ENCODE measurements around the gene RNF115. TPM values are rescaled to one million over a fixed set of nuclear protein-coding genes. Genes with fewer than 3 reads are reported as not detected.
A peak's percentile ranks its signal among the peaks of the same experiment; 100 is the strongest.
"Not testable (repeated sequence)": the region's sequence is repeated elsewhere in the genome, so short reads cannot be mapped to it uniquely, and the experiment has no call there.

RNF115 gene
- total RNA-seq, 8 experiments from 2014 or later = 7.2 to 18.7 (median 16.3) TPM

- ATAC-seq (replicated peaks in 6 of 8) = no peak
- WGBS, 10 experiments = 79 to 100% (median 96%) methylated on average over 1 to 3 of the region's 3 CpGs; no CpG with 5 or more reads in 3 of the 10 experiments
- Histone ChIP-seq H3K4me1 (replicated peaks in 1 of 2) (peaks cover 2 to 9% of the 10 kb centered on the region in 2 donors), H3K4me3 (no peak overlapping the region), H3K27ac (no peak overlapping the region)
- in situ Hi-C loops (cut with MboI; ENCODE audit: low pct_unique_long_range_greater_than_20kb in 2 of 9, low sequenced_read_pairs in 9 of 9, unreplicated experiment in 9 of 9) = no loop called here
Measured at GRCh38 chr1:145847827-145848226, 23.9 kb upstream of the RNF115 start.

GRCh38 chr1:145846201-145846612 lies 22.3 kb upstream of the RNF115 start:
- Histone ChIP-seq H3K27ac (peak overlapping the region in 1 of 2 donors; percentile 1), H3K4me1 (replicated peaks in 1 of 2) (peaks cover 2 to 9% of the 10 kb centered on the region in 2 donors), H3K4me3 (peak overlapping the region; percentile 30 to 44 (median 39))
- ATAC-seq (replicated peaks in 6 of 8) = peak; percentile 21 to 44 (median 30)
- WGBS, 10 experiments = 47 to 95% (median 71%) methylated on average over 1 to 3 of the region's 3 CpGs; no CpG with 5 or more reads in 5 of the 10 experiments
- in situ Hi-C loops (cut with MboI; ENCODE audit: low pct_unique_long_range_greater_than_20kb in 2 of 9, low sequenced_read_pairs in 9 of 9, unreplicated experiment in 9 of 9) = no loop called here

GRCh38 chr1:145845514-145846161 lies 21.7 kb upstream of the RNF115 start, which contains the start of gene NUDT17:
TSS of gene NUDT17 (plus strand) at chr1:145845630. CDS start at chr1:145845641, 11 bp downstream.
- Histone ChIP-seq H3K4me1 (replicated peaks in 1 of 2) (peaks cover 2 to 9% of the 10 kb centered on the region in 2 donors), H3K27ac (peak within 1 kb of the TSS in 1 of 2 donors; percentile 1), H3K4me3 (peak within 1 kb of the TSS; percentile 30 to 44 (median 39))
- peak; percentile 81 to 93 (median 90) for ATAC-seq (replicated peaks in 6 of 8)
- in situ Hi-C loops (cut with MboI; ENCODE audit: low pct_unique_long_range_greater_than_20kb in 2 of 9, low sequenced_read_pairs in 9 of 9, unreplicated experiment in 9 of 9) = no loop called here
- WGBS, 10 experiments = 0 to 17% (median 5%) methylated on average over 2 to 16 of the region's 50 CpGs; no CpG with 5 or more reads in 4 of the 10 experiments

GRCh38 chr1:145845144-145845513 lies 21.2 kb upstream of the RNF115 start:
- in situ Hi-C loops (cut with MboI; ENCODE audit: low pct_unique_long_range_greater_than_20kb in 2 of 9, low sequenced_read_pairs in 9 of 9, unreplicated experiment in 9 of 9) = no loop called here

GRCh38 chr1:145843031-145843430 lies 19.1 kb upstream of the RNF115 start:
- no peak overlapping the region for H3K4me3 ChIP-seq
- peaks cover 2 to 9% of the 10 kb centered on the region in 2 donors for H3K4me1 ChIP-seq (replicated peaks in 1 of 2)
- no peak overlapping the region for H3K27ac ChIP-seq
- ATAC-seq (replicated peaks in 6 of 8) = no peak
- 56 to 100% (median 80%) methylated on average over 1 to 3 of the region's 3 CpGs; no CpG with 5 or more reads in 1 of the 10 experiments for WGBS, 10 experiments
- in situ Hi-C loops (cut with MboI; ENCODE audit: low pct_unique_long_range_greater_than_20kb in 2 of 9, low sequenced_read_pairs in 9 of 9, unreplicated experiment in 9 of 9) = no loop called here

More at GRCh38 chr1:145845144-145845513, 21.2 kb upstream of the RNF115 start:
- H3K4me1 ChIP-seq (replicated peaks in 1 of 2) = peaks cover 2 to 9% of the 10 kb centered on the region in 2 donors
- no peak overlapping the region for H3K27ac ChIP-seq
- 0 to 19% (median 9%) methylated on average over 1 to 4 of the region's 4 CpGs; no CpG with 5 or more reads in 2 of the 10 experiments for WGBS, 10 experiments
- H3K4me3 ChIP-seq = peak overlapping the region; percentile 30 to 44 (median 39)
- peak; percentile 30 to 61 (median 43) for ATAC-seq (replicated peaks in 6 of 8)

- Histone ChIP-seq H3K4me1 (replicated peaks in 1 of 2) (no peaks in the 10 kb centered on the region), H3K4me3 (no peak overlapping the region), H3K27ac (no peak overlapping the region)
- in situ Hi-C loops (cut with MboI; ENCODE audit: low pct_unique_long_range_greater_than_20kb in 2 of 9, low sequenced_read_pairs in 9 of 9, unreplicated experiment in 9 of 9) = no loop called here
- WGBS, 10 experiments = 88 to 100% (median 100%) methylated on average over 1 of the region's 1 CpG; no CpG with 5 or more reads in 1 of the 10 experiments
- ATAC-seq (replicated peaks in 6 of 8) = no peak
Measured at GRCh38 chr1:145837656-145838055, 13.8 kb upstream of the RNF115 start.

GRCh38 chr1:145830810-145831209 lies 6.9 kb upstream of the RNF115 start:
- WGBS, 10 experiments = 76 to 100% (median 100%) methylated on average over 2 of the region's 2 CpGs; no CpG with 5 or more reads in 4 of the 10 experiments
- H3K4me3 ChIP-seq; H3K27ac ChIP-seq; H3K4me1 ChIP-seq (replicated peaks in 1 of 2); ATAC-seq (replicated peaks in 6 of 8); in situ Hi-C loops (cut with MboI; ENCODE audit: low pct_unique_long_range_greater_than_20kb in 2 of 9, low sequenced_read_pairs in 9 of 9, unreplicated experiment in 9 of 9): not testable (repeated sequence)

- no peak overlapping the region for H3K4me3 ChIP-seq
- no peak for ATAC-seq (replicated peaks in 6 of 8)
- in situ Hi-C loops (cut with MboI; ENCODE audit: low pct_unique_long_range_greater_than_20kb in 2 of 9, low sequenced_read_pairs in 9 of 9, unreplicated experiment in 9 of 9) = no loop called here
- no peak overlapping the region for H3K27ac ChIP-seq
- peaks cover 4 to 12% of the 10 kb centered on the region in 2 donors for H3K4me1 ChIP-seq (replicated peaks in 1 of 2)
Measured at GRCh38 chr1:145828367-145829026, 4.6 kb upstream of the RNF115 start.

GRCh38 chr1:145827966-145828365 lies 4.1 kb upstream of the RNF115 start:
- no peak for ATAC-seq (replicated peaks in 6 of 8)
- Histone ChIP-seq H3K4me3 (no peak overlapping the region), H3K27ac (no peak overlapping the region), H3K4me1 (replicated peaks in 1 of 2) (peaks cover 4 to 12% of the 10 kb centered on the region in 2 donors)
- in situ Hi-C loops (cut with MboI; ENCODE audit: low pct_unique_long_range_greater_than_20kb in 2 of 9, low sequenced_read_pairs in 9 of 9, unreplicated experiment in 9 of 9) = no loop called here

- ATAC-seq (replicated peaks in 6 of 8) = no peak
- in situ Hi-C loops (cut with MboI; ENCODE audit: low pct_unique_long_range_greater_than_20kb in 2 of 9, low sequenced_read_pairs in 9 of 9, unreplicated experiment in 9 of 9) = no loop called here
- 57 to 100% (median 90%) methylated on average over 2 of the region's 2 CpGs; no CpG with 5 or more reads in 2 of the 10 experiments for WGBS, 10 experiments
- Histone ChIP-seq H3K4me3 (no peak overlapping the region), H3K27ac (no peak overlapping the region), H3K4me1 (replicated peaks in 1 of 2) (peaks cover 4 to 12% of the 10 kb centered on the region in 2 donors)
Measured at GRCh38 chr1:145826030-145826429, 2.1 kb upstream of the RNF115 start.

GRCh38 chr1:145824499-145824842 lies 576 bp upstream of the RNF115 start:
- 0 to 3% (median 0%) methylated on average over 2 to 7 of the region's 7 CpGs for WGBS, 10 experiments
- peaks cover 4 to 12% of the 10 kb centered on the region in 2 donors for H3K4me1 ChIP-seq (replicated peaks in 1 of 2)
- peak overlapping the region; percentile 56 to 97 (median 63) for H3K4me3 ChIP-seq
- ATAC-seq (replicated peaks in 6 of 8) = no peak
- in situ Hi-C loops (cut with MboI; ENCODE audit: low pct_unique_long_range_greater_than_20kb in 2 of 9, low sequenced_read_pairs in 9 of 9, unreplicated experiment in 9 of 9) = no loop called here
- peak overlapping the region; percentile 67 to 89 for H3K27ac ChIP-seq

- ATAC-seq (replicated peaks in 6 of 8); in situ Hi-C loops (cut with MboI; ENCODE audit: low pct_unique_long_range_greater_than_20kb in 2 of 9, low sequenced_read_pairs in 9 of 9, unreplicated experiment in 9 of 9): not testable (repeated sequence)
Measured at GRCh38 chr1:145822779-145823331, 1.0 kb downstream of the RNF115 start.

GRCh38 chr1:145818095-145818494 lies 5.8 kb downstream of the RNF115 start:
- H3K4me1 ChIP-seq (replicated peaks in 1 of 2); H3K4me3 ChIP-seq; H3K27ac ChIP-seq; in situ Hi-C loops (cut with MboI; ENCODE audit: low pct_unique_long_range_greater_than_20kb in 2 of 9, low sequenced_read_pairs in 9 of 9, unreplicated experiment in 9 of 9): not testable (repeated sequence)
- ATAC-seq (replicated peaks in 6 of 8) = peak in 3 of 8 experiments; percentile 72 to 78 (median 76)
- WGBS, 10 experiments = no CpG with 5 or more reads among the region's 6 CpGs

More at GRCh38 chr1:145822779-145823331, 1.0 kb downstream of the RNF115 start:
- Histone ChIP-seq H3K4me3 (peak overlapping the region in 2 of 5 donors; percentile 26), H3K4me1 (replicated peaks in 1 of 2) (peaks cover 4 to 12% of the 10 kb centered on the region in 2 donors)
- not testable (repeated sequence) for H3K27ac ChIP-seq
- no CpG with 5 or more reads among the region's 16 CpGs for WGBS, 10 experiments
